Activated CD4-positive, alpha-beta T cell treated with anti-CD3 and anti-CD28 coated beads for 24 hours (primary cell): Measurements from ENCODE around the gene VPS37D.
"Not testable (repeated sequence)": the region's sequence is repeated elsewhere in the genome, so short reads cannot be mapped to it uniquely, and the experiment has no call there.

Experiments
- DNase-seq, 2 donors: peaks; one replicate each; pipeline ENCODE4 v3.0.0-alpha.2; 2020; ENCODE audit warnings: low read depth in 2 of 2

VPS37D gene

DNA sequence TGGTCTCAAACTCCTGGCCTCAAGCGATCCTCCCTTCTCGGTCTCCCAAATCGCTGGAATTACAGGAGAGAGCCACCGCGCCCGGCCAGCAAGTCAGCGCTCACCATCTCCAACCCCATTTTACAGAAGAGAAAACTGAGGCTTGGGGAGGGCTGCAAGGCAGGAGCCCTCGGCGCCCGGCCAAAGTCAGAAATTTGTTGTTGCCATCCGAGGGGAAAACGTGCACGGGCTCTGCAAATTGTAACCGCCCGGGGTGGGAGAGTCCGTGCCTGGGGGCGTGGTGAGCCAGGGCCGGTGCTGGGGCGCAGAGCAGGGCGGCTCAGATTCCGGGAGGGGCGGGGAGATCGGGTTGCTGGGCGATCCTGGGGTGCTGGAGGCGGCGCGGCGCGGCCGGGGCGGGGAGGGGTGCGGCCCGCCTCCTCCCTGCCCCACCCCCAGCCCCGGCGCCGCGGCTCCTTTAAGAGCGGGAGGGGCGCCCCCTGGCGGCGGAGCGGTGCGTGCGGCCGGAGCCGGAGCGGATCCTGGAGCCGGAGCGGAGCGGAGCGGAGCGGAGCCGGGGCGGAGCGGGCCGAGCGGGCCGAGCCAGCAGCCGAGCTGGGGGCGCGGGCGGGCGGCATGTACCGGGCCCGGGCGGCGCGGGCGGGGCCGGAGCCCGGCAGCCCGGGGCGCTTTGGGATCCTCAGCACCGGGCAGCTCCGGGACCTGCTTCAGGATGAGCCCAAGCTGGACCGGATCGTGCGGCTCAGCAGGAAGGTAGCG, at the start of gene VPS37D:
VPS37D (plus strand) TSS at position 488 of the 759 bp plus-strand sequence; CDS start at position 616, 128 bp downstream.
- DNase-seq, result peak; percentile 88 to 93

GRCh38 chr7:73618538-73618937, 49.1 kb upstream of the VPS37D start:
- DNase-seq, result no peak

- DNase-seq, result not testable (repeated sequence)
Measured at GRCh38 chr7:73619394-73619793, 48.2 kb upstream of the VPS37D start.

DNA sequence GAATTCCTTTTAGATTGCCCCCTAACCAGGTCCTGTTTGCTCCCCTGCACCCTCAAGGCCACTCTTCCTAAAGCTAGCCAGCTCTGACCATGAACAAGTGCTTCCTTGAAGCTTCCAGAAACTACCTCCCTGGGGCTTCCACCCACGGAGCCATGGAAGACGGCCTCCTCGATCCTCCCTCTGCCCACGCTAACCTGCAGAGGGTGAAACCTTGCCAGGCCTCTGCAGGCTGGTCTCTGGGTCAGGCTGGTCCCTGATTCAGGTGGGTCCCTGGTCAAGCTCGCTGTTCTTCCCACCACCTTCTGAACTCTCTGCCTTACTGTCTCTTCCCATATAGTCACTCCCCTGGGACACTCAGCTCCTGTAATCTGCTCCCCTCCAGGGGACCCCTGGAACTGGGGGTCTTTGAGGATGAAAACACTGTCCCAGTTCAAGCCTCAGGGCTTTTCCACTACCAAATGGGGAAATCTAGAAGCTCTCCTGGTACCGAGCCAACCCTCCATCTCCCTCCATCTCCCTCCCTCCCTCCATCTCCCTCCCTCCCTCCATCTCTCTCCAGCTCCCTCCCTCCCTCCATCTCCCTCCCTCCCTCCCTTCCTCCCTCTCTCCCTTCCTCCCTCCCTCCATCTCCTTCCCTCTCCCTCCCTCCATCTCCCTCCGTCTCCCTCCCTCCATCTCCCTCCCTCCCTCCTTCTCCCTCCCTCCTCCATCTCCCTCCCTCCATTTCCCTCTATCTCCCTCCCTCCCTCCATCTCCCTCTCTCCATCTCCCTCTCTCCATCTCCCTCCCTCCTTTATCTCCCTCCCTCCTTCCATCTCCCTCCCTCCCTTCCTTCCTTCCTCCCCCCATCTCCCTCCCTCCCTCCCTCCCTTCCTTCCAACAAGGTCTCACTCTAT, 46.2 kb upstream of the VPS37D start:
- DNase-seq, result no peak

DNA sequence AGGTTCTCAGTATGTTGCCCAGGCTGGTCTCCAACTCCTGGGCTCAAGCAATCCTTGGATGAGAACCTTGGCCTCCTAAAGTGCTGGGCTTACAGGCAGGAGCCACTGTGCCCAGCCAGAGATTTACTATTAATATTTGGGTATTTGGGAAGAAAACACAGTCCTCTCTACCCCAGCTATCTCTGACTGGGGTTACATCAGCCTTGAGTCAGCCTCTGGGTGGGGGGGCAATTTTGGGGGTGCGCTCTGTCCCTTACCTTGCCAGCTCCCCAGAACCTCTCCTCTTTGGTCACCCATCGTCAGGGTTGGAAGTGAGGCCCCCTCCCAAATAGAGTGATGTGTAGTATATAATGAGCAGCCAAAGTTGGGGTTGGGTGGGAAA, 45.1 kb upstream of the VPS37D start:
- DNase-seq, result no peak

GRCh38 chr7:73622909-73623797, 44.5 kb upstream of the VPS37D start:
- DNase-seq, result no peak

- DNase-seq, result peak; percentile 31 to 61
Measured at GRCh38 chr7:73623798-73624668, 43.6 kb upstream of the VPS37D start, which contains the start of gene MLXIPL. Gene MLXIPL (minus strand): TSS chr7:73624522. CDS start chr7:73624492, 30 bp downstream.

- DNase-seq, result no peak
Measured at GRCh38 chr7:73624669-73625001, 43.0 kb upstream of the VPS37D start.

DNA sequence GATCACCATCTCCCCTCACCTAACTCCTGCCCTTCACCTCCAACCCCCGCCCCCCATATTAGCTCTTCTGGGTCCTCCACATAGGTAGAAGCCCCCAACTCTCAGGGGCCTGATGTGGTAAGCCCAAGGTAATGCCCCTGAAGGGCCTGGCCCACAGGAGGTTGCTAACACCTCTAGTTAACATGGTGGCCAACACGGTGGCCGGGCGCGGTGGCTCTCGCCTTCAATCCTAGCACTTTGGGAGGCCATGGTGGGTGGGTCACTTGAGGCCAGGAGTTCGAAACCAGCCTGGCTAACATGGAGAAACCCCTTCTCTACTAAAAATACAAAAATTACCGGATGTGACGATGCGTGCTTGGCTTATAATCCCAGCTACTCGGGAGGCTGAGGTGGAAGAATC, 42.4 kb upstream of the VPS37D start:
- DNase-seq, result no peak

DNA sequence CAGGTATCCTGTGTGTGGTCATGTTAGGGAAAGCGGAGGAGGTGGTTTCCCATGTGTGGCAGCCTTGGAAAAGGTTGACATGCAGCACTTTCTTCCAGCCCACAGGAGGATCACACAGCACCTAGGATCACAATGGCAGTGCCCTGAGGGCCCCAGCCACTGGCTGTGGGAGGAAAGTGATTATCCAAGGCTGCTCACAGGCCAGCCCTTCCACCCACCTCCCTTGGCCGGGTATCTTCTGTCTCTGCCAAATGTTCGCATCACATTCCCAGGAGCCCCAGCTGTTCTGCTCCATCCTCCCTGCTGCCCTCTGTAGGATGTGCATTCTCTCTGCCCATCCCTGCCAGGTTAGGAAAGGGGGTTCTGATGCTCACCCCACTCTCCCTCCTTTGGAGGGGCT, 40.8 kb upstream of the VPS37D start:
- no peak for DNase-seq

DNA sequence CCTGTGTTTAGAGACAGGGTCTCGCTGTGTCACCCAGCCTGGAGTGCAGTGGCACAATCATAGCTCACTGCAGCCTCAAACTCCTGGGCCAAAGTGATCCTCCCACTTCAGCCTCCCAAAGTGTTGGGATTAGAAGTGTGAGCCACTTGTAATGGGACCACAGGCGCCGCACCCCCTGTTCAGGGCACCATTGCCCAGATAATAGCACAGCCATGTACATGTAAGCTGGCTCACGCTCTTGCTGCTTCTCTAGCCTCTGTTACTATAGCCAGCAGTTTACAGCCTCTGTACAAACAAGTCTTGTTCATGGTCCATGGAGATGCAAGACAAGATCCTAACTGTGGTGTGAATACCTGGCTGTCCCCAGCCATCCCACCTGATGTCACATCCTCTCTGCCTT, 39.1 kb upstream of the VPS37D start:
- no peak for DNase-seq

DNA sequence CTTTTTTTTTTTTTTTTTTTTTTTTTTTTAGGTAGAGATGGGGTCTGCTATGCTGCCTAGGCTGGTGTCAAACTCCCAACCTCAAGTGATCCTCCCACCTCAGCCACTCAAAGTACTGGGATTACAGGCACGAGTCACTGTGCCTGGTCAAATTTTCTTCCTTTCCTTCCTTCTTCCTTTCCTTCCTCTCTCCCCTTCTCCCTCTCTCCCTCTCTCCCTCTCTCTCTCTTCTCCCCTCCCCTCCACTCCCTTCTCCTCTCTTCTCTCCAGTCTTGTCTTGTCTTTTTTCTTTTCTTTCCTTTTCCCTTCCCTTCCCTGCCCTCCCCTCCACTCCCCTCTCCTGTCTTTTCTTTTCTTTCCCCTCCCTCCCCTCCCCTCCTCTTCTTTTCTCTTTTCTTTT, 36.1 kb upstream of the VPS37D start:
- DNase-seq, result no peak

- no peak for DNase-seq
Measured at GRCh38 chr7:73633323-73633722, 34.3 kb upstream of the VPS37D start.

DNA sequence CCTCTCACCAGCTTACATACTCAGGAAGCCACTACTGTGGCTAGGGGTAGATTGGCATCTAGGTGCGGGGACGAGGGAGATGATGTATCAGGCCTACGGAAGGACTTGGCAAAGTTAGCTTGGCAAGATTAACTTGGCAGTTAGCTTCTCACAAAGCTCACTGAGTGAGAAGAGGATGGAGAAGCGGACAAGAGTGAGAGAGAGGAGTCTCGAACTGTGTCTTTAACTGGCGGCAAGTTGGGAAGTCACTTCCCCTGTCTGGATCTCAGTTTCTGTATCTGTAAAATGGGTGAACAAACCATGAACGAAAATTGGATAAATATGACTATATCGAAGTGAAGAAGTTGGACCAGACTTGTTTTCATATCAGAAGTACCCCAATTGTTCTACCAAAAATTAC, 33.8 kb upstream of the VPS37D start:
- DNase-seq, result no peak

- no peak for DNase-seq
Measured at GRCh38 chr7:73635428-73636200, 32.0 kb upstream of the VPS37D start.

GRCh38 chr7:73638911-73639310, 28.7 kb upstream of the VPS37D start:
- DNase-seq, result no peak

- DNase-seq, result no peak
Measured at GRCh38 chr7:73642834-73643233, 24.8 kb upstream of the VPS37D start.

DNA sequence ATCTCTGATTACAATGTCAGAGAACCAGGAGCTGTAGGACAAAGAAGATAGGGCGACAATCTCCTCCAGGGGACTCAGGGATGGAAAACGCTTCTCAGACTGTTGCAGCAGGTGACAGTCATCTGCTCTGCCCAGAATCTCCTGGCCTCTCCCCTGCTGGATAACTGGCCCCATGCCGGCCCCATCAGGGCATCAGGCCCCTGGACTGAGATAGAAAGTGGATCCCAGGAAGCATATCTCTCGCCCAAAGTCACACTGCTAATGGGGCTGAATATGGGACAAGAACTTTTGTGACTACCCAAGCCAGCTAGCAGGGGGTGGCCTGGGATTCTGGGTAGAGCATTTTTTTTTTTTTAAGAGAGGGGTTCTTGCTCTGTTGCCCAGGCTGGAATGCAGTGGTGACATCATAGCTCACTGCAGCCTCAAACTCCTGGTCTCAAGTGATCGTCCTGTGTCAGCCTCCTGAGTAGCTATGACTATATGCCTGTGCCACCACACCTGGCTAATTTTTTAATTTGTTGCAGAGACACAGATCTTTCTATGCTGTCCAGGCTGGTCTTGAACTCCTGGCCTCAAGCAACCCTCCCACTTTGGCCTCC, 22.8 kb upstream of the VPS37D start:
- DNase-seq, result no peak

DNA sequence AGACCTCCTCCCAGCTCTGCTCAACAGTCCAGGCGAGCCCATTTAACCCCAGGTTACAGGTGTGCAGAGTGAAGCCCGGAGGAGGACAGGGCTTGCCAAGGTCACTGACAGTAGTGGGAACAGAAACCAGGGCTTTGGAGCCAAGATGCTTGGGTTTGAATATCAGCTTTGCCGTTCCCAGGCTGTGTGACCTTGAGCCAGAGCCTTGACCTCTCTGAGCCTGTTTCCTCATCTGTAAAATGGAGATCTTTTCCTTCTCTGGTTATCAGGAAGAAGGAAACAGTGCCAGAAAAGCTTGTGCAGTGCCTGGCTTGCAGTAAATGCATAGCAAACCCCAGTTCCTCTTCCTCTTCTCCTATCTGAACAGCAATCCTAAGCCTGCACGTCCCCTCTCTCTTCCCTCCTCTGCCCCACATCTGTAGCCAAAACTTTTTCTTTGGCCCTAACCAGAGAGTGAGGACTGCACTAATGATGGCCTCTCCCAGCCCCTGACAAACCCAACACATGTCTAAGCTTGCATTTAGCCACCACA, 21.9 kb upstream of the VPS37D start:
- DNase-seq, result no peak
